Left lung (tissue), 10 donors: ENCODE data around the gene SIVA1. TPM values are rescaled to one million over a fixed set of nuclear protein-coding genes. Genes with fewer than 3 reads are reported as not detected.

Experiments
- ATAC-seq: fragments of 200-7000 bp; cut with Tn5 transposase; one replicate; pipeline ENCODE4 v1.9.1; 2020; ENCODE audit warnings: moderate library complexity
- DNase-seq, 4 donors: peaks; one replicate each; pipeline ENCODE4 v3.0.0-alpha.2; 2013 to 2020
- H3K27ac ChIP-seq, 2 donors: fragments of 200-600 bp; sonication (generic) in 1 of 2; one replicate each; pipeline versions ENCODE4 v1.5.0 to v1.8.0; 2020 to 2021
- H3K27me3 ChIP-seq, 2 donors: fragments of 200-600 bp; sonication (generic) in 1 of 2; one replicate each; pipeline versions ENCODE4 v1.5.0 to v1.8.0; 2020 to 2021
- H3K36me3 ChIP-seq, 2 donors: fragments of 200-600 bp; sonication (generic) in 1 of 2; one replicate each; pipeline versions ENCODE4 v1.5.0 to v1.8.0; 2020 to 2021
- H3K4me1 ChIP-seq, 2 donors: fragments of 200-600 bp; one replicate each; pipeline ENCODE4 v1.8.0; 2021
- H3K4me3 ChIP-seq, 2 donors: fragments of 200-600 bp; sonication (generic) in 1 of 2; one replicate each; pipeline versions ENCODE4 v1.5.0 to v1.8.0; 2020 to 2021; ENCODE audit warnings: mild to moderate bottlenecking in 1 of 2
- H3K9me3 ChIP-seq, 2 donors: fragments of 200-600 bp; sonication (generic) in 1 of 2; one replicate each; pipeline versions ENCODE4 v1.5.0 to v1.8.0; 2020 to 2021
- intact Hi-C, 2 donors: fragments of 100-400 bp; cut with DNase I; formaldehyde crosslinking; loops; one replicate each; pipeline versions ENCODE4 v1.11.2 to v1.14.2; 2022
- polyA plus RNA-seq, 6 donors: library from polyadenylated mRNA; unstranded; fragments of 120-200 nt; gene quantifications; one replicate each; pipeline ENCODE4 v1.2.1, GENCODE V29; 2013; ENCODE audit not compliant: insufficient read length in 6 of 6
- total RNA-seq, 2 donors: library from RNA; stranded (reverse); fragmentation: NEBNext Ultra II Directional; extraction: Animal tissue kit (Norgen Biotek cat#: 25700); gene quantifications; one replicate each; pipeline ENCODE4 v1.2.1, GENCODE V29; 2021
- TF ChIP-seq, protein P1 (sequence below), 2 donors: fragments of 200-600 bp; sonication (generic) in 1 of 2; IDR thresholded peaks; one replicate each; pipeline versions ENCODE4 v1.5.0 to v1.8.0; 2021; ENCODE audit warnings: antibody characterized with exemption in 2 of 2
- donor health status: DM: no; HTN: yes; CAD: no.
- donor health status: DM: no; HTN: no; CAD: no.

Gene SIVA1
- total and polyA plus RNA-seq, 8 donors = 54.4 to 88.4 (median 72.0) TPM

DNA sequence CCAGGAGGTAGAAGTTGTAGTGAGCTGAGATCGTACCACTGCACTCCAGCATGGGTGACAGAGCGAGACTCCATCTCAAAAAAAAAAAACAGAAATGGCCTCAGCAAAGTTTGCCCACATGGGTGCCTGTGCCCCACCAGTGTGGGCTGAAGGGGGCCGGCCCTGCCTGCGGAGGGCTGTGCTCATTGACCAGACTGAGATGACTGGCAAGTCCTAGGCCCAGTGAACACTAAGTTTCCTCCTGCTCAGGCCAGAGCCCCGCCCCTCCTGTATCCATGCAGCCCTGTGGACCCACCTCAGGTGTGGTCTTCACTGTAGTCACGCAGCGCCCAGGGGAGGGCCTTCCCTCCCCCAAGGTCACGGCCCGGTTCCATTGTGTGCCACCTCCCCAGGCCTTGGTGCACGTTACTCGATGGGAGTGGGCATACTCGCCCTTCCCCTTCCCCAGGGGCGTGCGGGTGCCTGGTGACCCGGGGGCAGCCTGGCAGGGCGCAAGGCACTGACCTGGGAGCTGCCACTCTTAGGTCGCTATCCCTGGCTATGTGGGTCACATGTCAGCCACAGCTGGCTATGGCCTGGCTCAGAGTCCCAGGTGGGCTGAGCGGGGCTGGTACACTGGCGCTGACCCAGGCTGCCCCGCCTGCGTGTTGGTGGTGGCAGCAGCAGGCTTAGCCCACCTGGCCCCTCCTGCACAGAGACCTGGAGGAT, 47.5 kb upstream of the SIVA1 start:
- H3K36me3 ChIP-seq = peaks cover 0 to 72% of the 10 kb centered on the region in 2 donors
- H3K4me3 ChIP-seq = no peak overlapping the region
- TF ChIP-seq, protein P1, sequence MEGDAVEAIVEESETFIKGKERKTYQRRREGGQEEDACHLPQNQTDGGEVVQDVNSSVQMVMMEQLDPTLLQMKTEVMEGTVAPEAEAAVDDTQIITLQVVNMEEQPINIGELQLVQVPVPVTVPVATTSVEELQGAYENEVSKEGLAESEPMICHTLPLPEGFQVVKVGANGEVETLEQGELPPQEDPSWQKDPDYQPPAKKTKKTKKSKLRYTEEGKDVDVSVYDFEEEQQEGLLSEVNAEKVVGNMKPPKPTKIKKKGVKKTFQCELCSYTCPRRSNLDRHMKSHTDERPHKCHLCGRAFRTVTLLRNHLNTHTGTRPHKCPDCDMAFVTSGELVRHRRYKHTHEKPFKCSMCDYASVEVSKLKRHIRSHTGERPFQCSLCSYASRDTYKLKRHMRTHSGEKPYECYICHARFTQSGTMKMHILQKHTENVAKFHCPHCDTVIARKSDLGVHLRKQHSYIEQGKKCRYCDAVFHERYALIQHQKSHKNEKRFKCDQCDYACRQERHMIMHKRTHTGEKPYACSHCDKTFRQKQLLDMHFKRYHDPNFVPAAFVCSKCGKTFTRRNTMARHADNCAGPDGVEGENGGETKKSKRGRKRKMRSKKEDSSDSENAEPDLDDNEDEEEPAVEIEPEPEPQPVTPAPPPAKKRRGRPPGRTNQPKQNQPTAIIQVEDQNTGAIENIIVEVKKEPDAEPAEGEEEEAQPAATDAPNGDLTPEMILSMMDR (IDR thresholded peaks at IDR 0.05) = no peak
- H3K27ac ChIP-seq = no peak overlapping the region
- no peaks in the 10 kb centered on the region for H3K27me3 ChIP-seq
- DNase-seq = no peak
- intact Hi-C loops = loop anchor here in 1 of 2 donors (10.0 kb wide), 1 partner anchor 51 kb away; no protein-coding TSS in a partner anchor
- no peak for ATAC-seq
- H3K9me3 ChIP-seq = no peaks in the 10 kb centered on the region
- H3K4me1 ChIP-seq = no peaks in the 10 kb centered on the region

DNA sequence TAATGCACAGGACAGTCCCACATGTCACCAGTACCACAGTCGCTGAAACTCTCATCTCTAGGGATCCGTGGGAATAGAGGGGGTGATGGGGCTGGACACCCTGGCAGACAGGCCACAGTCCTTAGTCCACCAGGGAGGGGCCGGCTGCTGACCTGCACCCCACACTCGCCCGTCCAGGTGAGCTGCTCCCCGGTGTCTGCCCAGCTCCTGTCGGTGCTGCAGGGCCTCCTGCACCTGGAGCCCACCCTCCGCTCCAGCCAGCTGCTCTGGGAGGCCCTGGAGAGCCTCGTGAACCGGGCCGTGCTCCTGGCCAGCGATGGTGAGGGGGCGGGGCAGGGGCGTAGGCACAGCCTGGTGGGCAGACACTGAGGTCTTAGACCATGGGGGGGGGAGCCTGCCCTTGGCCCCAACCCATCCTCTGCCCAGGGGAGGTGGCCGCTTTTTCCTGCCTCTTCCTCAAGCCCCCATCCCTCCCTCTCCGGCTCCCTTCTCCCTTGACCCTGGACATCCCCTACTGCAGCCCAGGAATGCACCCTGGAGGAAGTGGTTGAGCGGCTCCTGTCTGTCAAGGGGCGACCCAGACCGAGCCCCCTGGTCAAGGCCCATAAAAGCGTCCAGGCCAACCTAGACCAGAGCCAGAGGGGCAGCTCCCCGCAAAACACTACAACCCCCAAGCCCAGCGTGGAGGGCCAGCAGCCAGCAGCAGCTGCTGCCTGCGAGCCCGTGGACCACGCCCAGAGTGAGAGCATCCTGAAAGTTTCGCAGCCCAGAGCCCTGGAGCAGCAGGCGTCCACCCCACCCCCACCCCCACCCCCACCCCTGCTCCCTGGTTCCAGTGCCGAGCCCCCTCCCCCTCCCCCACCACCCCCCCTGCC, 46.0 kb upstream of the SIVA1 start:
- no peaks in the 10 kb centered on the region for H3K9me3 ChIP-seq
- H3K27me3 ChIP-seq = no peaks in the 10 kb centered on the region
- TF ChIP-seq, protein P1 (IDR thresholded peaks at IDR 0.05) = no peak
- H3K4me3 ChIP-seq = no peak overlapping the region
- H3K27ac ChIP-seq = no peak overlapping the region
- intact Hi-C loops = loop anchor here in 1 of 2 donors (10.0 kb wide), 1 partner anchor 52 kb away; no protein-coding TSS in a partner anchor
- peaks cover 0 to 76% of the 10 kb centered on the region in 2 donors for H3K36me3 ChIP-seq
- DNase-seq (no peak), ATAC-seq (no peak)
- no peaks in the 10 kb centered on the region for H3K4me1 ChIP-seq

DNA sequence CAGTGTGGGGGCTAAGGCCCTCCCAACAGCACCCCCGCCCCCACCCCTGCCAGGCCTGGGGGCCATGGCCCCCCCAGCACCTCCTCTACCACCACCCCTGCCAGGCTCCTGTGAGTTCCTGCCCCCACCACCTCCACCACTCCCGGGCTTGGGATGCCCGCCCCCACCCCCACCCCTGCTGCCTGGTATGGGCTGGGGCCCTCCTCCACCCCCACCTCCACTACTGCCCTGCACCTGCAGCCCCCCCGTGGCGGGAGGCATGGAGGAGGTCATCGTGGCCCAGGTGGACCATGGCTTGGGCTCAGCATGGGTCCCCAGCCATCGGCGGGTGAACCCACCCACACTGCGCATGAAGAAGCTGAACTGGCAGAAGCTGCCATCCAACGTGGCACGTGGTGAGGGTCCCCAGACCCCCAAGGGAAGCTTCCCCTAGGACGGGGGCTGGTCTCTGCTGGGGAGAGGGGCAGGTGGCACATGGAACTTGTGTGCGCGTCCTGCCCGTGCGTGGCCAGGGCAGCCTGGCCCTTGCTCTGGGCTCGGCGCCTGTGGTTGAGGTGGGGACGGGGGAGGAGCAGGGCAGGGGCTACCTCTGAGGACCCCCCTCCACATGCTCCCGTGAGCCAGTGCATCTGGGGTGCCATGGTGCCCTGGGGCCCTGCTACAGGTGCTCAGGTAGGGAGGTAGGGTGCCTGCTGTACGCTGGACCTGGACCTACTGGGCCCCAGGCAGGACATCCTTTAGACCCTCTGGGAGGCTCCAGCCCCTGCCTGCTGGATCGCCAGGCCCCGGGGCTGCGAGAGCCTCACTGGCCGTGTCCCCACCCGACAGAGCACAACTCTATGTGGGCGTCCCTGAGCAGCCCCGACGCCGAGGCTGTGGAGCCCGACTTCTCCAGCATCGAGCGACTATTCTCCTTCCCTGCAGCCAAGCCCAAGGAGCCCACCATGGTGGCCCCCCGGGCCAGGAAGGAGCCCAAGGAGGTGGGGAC, 45.0 kb upstream of the SIVA1 start:
- intact Hi-C loops = loop anchor here (2.0 to 10.0 kb wide), 2 partner anchors 53 to 57 kb away; no protein-coding TSS in a partner anchor
- Histone ChIP-seq H3K9me3 (no peaks in the 10 kb centered on the region), H3K27ac (no peak overlapping the region), H3K4me1 (no peaks in the 10 kb centered on the region), H3K27me3 (no peaks in the 10 kb centered on the region), H3K36me3 (peaks cover 0 to 76% of the 10 kb centered on the region in 2 donors), H3K4me3 (no peak overlapping the region)
- TF ChIP-seq, protein P1 (IDR thresholded peaks at IDR 0.05) = no peak
- DNase-seq (no peak), ATAC-seq (peak; percentile 4)

DNA sequence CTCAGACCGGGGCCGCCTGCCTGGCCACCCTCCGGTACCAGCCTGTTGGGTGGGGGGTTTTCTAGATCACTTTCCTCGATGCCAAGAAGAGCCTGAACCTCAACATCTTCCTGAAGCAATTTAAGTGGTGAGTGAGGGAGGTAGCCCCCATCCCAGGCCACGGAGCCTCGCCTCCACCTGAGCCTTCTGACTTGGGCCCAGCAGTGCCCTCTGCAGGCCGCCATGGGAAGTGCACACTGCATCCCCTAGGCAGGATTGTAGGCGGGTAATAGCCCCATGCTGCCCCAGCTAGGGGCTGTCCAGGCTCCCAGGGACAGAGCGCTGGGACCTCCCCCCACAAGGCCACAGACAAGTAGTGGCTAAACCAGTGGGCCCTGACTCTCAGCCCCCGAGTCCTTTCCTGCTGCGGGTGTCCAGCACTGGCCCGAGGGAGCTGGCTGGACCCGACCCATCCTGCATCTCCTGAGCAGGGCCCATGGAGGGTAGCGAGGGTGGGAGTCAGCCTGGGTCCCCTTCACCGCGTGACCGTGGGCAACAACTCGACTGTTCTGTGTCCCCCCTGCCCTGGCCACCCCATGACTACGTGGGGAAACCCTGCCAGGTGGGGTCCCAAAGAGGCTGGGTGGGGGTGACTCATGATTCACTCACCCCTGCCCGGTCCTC, 44.2 kb upstream of the SIVA1 start:
- H3K4me3 ChIP-seq = no peak overlapping the region
- no peak overlapping the region for H3K27ac ChIP-seq
- intact Hi-C loops = loop anchor here (2.0 to 10.0 kb wide), 2 partner anchors 54 to 58 kb away; no protein-coding TSS in a partner anchor
- no peaks in the 10 kb centered on the region for H3K9me3 ChIP-seq
- DNase-seq = peak in 1 of 4 donors; percentile 69
- ATAC-seq = peak; percentile 85
- TF ChIP-seq, protein P1 (IDR thresholded peaks at IDR 0.05) = peak; percentile 94 to 98
- H3K27me3 ChIP-seq = no peaks in the 10 kb centered on the region
- H3K4me1 ChIP-seq = no peaks in the 10 kb centered on the region
- H3K36me3 ChIP-seq = peaks cover 0 to 76% of the 10 kb centered on the region in 2 donors
